ENCODE data around the gene LIPG.

GRCh38 chr18:49584394-49584793 is 22.5 kb downstream of the LIPG start:
- no peak for TF ChIP-seq REST (IDR thresholded peaks at IDR 0.05; ENCODE audit: borderline replicate concordance)
- TF ChIP-seq REST (CRISPR knock-in tag; IDR thresholded peaks at IDR 0.05; ENCODE audit: low read depth), result no peak
- no peak for TF ChIP-seq MAX (CRISPR knock-in tag; IDR thresholded peaks at IDR 0.05)
- no peak for TF ChIP-seq RFX5 (IDR thresholded peaks at IDR 0.05; ENCODE audit: low read depth, low read length)
- no peak for TF ChIP-seq KDM4B (IDR thresholded peaks at IDR 0.05; ENCODE audit: borderline replicate concordance in 2 of 2, low read depth in 1 of 2)
- TF ChIP-seq PBX2 (CRISPR knock-in tag; IDR thresholded peaks at IDR 0.05; ENCODE audit: low read depth), result no peak
- no peak for TF ChIP-seq PBX2 (tag; conservative IDR thresholded peaks at IDR 0.05; ENCODE audit: low read depth)
- TF ChIP-seq HMGXB4 (CRISPR knock-in tag; IDR thresholded peaks at IDR 0.05), result no peak
- no peak for TF ChIP-seq TAF1 (IDR thresholded peaks at IDR 0.05; ENCODE audit: control insufficient read depth, extremely low read depth, insufficient read depth, low read length, severe bottlenecking)
- TF ChIP-seq FOXP4 (CRISPR knock-in tag; IDR thresholded peaks at IDR 0.05; ENCODE audit: borderline replicate concordance), result no peak
- no peak for TF ChIP-seq FOXP1 (CRISPR knock-in tag; IDR thresholded peaks at IDR 0.05)

Measured in K562 (cell line).